Coronary artery (tissue), 2 donors: ENCODE results near the gene ADARB2.
"Not testable (repeated sequence)": the region's sequence is repeated elsewhere in the genome, so short reads cannot be mapped to it uniquely, and the experiment has no call there.

ENCODE experiments used
- DNase-seq: peaks from one replicate; pipeline ENCODE4 v3.0.0-alpha.2; 2017; ENCODE audit warnings: low spot score
- H3K27ac ChIP-seq, 2 donors: fragments of 200-600 bp; sonication (generic); one replicate each; pipeline ENCODE4 v1.5.1; 2016 to 2019
- H3K4me3 ChIP-seq: fragments of 200-600 bp; sonication (generic); 2 replicates; pipeline ENCODE4 v1.5.1; 2016; ENCODE audit warnings: mild to moderate bottlenecking, moderate library complexity
- TF ChIP-seq, protein P1 (sequence below): fragments of 200-600 bp; sonication (generic); IDR thresholded peaks from one replicate; pipeline ENCODE4 v1.5.1; 2019; ENCODE audit warnings: antibody characterized with exemption

ADARB2 gene

DNA sequence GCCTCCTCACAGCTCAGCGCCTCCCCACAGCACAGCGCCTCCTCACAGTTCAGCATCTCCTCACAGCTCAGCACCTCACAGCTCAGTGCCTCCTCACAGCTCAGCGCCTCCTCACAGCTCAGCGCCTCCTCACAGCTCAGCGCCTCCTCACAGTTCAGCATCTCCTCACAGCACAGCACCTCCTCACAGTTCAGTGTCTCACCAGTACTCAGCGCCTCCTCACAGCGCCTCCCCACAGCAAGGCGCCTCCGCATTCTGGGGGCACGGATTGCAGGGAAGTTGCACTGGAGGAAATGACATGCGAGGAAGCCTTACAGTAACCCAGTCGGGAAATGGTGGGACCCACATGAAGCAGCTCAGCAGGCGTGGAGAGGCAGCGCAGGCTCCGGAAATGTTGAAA, 409.6 kb downstream of the ADARB2 start:
- Histone ChIP-seq H3K4me3 (no peak overlapping the region), H3K27ac (no peak overlapping the region)
- no peak for DNase-seq
- TF ChIP-seq, protein P1, sequence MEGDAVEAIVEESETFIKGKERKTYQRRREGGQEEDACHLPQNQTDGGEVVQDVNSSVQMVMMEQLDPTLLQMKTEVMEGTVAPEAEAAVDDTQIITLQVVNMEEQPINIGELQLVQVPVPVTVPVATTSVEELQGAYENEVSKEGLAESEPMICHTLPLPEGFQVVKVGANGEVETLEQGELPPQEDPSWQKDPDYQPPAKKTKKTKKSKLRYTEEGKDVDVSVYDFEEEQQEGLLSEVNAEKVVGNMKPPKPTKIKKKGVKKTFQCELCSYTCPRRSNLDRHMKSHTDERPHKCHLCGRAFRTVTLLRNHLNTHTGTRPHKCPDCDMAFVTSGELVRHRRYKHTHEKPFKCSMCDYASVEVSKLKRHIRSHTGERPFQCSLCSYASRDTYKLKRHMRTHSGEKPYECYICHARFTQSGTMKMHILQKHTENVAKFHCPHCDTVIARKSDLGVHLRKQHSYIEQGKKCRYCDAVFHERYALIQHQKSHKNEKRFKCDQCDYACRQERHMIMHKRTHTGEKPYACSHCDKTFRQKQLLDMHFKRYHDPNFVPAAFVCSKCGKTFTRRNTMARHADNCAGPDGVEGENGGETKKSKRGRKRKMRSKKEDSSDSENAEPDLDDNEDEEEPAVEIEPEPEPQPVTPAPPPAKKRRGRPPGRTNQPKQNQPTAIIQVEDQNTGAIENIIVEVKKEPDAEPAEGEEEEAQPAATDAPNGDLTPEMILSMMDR: no peak

DNA sequence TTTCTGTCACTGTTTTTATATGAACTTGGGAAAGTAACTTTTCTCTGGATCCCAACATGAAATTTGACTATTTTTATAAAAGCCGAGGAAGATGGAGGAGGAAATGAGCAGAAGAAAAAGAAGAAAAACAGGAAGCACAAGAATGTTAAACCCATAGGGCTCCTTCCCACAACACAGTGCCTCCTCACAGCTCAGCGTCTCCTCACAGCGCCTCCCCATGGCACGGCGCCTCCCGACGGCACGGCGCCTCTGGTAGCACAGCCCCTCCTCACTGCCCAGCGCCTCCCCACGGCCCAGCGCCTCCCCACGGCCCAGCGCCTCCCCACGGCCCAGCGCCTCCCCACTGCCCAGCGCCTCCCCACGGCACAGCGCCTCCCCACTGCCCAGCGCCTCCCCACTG, 410.8 kb downstream of the ADARB2 start:
- not testable (repeated sequence) for H3K4me3 ChIP-seq, DNase-seq, H3K27ac ChIP-seq

DNA sequence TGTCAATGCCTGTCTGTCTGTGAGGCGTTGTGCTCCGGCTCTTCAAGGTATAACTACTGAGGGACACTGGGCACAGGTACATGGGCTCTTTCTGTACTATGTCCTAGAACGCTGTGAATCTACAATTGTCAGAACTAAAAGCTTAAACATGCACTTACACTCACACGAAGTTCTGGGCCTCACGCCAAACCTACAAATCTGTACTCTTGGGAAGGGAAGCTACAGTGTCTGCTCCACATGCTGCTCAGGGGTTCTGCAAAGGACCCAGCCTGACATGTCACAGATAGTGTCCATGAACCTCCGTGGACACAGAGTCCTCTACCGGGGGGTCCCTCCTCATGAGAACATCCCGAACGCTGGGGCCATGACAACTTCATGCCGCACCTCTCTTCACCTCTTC, 412.4 kb downstream of the ADARB2 start:
- Histone ChIP-seq H3K27ac (no peak overlapping the region), H3K4me3 (no peak overlapping the region)
- no peak for DNase-seq
- TF ChIP-seq, protein P1: no peak

DNA sequence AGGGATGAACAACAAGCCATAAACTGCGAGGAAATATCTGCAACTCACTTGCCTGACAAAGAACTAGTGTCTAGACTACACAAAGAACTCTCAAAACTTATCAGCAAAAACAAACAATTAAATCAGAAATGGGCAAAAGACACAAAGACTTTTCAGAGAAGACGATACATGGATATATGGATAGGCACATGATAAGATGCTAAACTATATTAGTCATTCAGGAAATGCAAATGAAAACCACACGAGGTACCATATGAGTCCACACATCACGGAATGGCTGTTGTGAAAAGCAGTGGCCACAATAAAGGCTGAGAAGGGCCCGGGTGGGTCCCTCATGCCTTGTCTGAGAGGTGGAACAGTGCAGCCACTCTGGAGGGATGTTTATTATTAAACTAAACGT, 413.4 kb downstream of the ADARB2 start:
- Histone ChIP-seq H3K27ac (no peak overlapping the region), H3K4me3 (no peak overlapping the region)
- DNase-seq: no peak
- TF ChIP-seq, protein P1: no peak

DNA sequence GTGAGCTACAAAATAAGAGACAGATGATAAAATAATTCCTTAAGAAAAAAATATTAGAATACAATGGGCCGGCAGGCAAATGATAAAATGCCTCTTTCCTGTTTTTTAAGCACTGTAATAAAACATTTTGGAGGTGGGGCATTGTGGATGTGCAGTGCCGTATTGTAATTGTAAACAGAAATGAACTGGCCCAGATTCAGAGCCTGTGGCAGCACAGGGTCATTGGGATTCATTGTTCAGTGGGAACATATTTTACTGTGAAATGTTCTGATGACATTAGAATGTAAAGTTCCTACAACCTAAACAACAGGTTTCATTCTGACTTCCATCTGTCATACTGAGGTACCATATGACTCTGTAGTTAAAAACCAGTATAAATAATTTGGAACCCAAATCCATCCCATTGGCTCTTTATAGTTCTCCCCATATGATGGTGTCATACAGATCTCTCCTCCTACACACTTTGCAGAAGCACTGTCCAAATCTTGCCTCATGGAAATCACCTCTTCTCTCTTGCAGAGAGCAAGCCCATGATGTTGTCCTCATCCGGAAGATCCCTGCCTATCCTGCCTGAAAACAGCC, 416.5 kb downstream of the ADARB2 start:
- Histone ChIP-seq H3K4me3 (no peak overlapping the region), H3K27ac (no peak overlapping the region)
- no peak for DNase-seq
- TF ChIP-seq, protein P1: no peak

DNA sequence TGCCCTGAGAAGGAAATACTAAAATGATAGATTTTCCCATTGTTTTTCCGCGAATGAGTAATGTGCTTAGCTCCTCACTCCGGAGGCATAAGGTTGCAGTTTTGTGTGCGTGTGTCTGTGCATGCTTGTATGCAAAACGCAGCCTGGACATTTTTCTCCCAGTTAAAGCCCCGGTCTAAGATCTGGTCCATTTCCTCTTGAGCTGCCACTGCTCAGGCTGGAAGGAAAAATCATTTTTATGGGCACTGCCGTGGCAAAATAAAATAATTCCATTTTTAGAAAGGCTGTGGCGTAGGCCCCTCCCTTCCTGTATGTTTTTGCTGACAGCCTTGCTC, 420.5 kb downstream of the ADARB2 start:
- H3K27ac ChIP-seq: no peak overlapping the region
- no peak overlapping the region for H3K4me3 ChIP-seq
- DNase-seq: no peak
- TF ChIP-seq, protein P1: no peak

DNA sequence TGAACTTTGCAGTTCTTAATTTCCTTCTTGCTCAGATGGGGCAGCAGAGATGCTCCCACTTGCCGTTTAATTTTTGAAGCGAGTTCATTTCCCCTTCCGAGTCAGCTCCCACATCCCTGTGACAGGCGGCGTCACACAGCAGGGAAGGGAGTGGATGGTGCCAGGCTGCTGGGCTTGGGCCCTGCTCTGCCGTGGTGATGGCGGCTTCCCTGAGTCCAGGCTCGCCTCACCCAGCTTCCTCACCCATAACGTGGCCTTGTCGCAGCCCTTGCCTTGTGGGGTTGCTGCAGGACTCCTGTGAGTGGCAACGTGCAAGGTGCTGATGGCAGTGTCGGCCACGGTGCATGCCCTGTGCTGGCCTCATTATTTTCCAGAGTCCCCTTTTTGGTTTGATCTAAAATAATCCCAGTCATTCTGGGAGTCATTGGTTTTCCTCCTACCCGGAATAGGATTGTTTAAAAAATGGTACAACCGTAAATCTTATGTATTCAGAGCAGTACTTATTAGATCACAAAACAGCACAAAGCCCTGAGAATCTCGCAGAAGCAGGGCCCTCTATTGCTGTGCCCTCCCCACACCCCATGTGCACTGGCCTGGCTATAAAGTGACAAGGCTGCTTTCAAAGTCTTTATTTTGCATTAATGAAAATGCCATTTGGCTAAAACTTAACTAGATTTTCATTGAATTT, 421.1 kb downstream of the ADARB2 start:
- Histone ChIP-seq H3K4me3 (no peak overlapping the region), H3K27ac (no peak overlapping the region)
- DNase-seq: no peak
- TF ChIP-seq, protein P1: no peak
